ENCODE results near the gene TIGD7.
"Not testable (repeated sequence)": the region's sequence is repeated elsewhere in the genome, so short reads cannot be mapped to it uniquely, and the experiment has no call there.

Gene TIGD7

DNA sequence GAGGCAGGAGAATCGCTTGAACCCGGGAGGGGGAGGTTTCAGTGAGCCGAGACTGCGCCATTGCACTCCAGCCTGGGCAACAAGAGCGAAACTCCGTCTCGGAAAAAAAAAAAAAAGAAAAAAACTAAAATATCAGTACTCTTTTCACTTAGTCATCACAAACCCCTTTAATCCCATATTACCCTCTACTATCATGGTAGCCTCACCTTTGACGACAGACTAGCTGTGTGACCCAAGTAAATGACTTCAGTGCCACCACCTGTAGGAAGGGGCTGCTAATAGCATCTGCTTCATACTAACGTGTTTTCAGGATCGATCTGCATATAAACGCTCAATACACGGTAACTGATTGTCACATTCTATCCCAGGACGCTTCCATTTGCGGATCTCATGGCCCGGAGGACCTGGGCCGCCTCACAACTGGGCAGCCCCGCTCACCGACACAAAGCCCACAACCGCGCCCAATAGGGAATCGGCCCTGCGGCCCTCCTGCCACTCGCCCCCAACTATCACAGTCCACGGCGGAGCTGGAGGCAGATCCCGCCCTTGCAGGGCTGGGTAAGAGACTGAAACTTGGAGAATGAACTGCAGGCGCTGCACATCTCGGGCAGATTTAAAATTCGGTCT is 23.0 kb downstream of the TIGD7 start:
- DNase-seq: no peak

DNA sequence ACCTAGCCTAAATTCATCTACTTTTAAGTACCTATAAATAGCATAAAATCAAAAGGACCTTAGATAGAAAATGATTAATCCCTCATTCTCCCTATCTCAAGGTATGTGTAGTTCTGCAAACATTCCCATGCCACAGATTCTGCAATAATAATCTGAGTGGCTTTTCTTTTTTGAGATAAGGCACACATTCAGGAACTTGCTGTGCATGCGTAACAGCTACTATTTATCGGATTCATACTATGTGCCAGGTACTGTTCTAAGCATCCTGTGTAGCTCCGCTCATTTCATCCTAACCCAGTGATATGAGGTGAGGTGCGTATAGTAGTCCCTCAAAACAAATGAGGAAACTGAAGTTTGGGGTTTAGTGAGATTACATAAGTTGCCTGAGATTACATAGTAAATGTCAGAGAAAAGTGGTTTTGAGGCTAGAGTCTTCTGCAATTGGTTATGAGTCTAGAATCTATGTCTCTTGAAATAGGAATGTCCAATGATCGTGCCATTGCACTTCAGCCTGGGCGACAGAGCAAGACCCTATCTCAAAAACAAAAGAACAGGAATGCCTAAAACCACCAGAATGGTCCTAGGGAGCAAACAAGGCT is 23.9 kb downstream of the TIGD7 start:
- no peak for DNase-seq

DNA sequence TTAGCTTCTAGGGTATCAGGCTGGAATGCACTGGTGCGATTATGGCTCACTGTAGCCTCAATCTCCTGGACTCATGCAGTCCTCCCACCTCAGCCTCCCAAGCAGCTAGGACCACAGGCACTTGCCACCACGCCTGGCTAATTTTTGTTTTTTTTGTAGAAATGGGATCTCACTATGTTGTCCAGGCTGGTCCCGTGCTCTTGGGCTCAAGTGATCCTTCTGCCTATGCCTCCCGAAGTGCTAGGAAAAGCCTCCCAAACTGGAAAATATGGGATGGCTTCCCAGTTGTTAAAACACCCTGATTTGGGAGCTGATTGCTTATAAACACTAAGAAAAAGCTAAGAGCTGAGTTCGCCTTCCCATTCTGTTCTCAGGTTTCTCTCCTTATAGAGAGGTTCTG is 28.6 kb downstream of the TIGD7 start:
- no peak for DNase-seq

DNA sequence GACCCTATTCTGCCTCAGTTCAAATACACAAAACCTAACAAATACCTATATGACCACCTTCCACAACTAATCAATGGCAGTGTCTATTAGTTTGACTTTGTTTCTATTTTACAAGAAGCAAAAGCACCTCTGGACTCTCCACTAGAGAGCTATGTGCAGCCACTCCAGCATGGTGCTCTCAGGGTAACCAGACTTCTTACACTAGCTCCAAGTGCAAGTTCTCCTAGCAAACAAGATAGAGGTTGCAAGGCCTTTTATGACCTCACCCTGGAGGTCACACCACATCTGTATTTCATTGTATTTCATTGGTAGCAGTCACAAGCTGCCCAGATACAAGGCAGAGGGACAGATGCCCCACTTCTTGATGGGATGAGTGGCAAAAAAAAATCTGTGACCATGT is 30.3 kb downstream of the TIGD7 start:
- no peak for DNase-seq

DNA sequence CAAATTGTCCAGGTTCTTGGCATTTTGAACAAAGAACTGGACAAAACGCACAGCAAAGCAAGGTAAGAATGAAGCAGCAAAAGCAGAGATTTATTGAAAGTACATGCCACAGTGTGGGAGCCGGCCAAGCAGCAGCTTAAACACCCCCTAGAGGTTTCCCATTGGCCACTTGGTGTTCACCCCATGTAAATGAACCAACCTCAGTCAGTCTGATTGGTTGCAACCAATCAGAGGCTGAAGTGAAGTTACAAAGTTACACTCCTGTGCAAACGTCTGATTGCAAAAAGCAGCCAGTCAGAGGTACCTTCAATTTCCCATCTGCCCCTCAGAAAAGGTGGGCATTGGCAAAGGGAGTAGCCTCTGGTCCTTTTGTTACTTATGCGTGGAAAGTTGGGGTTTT is 30.7 kb downstream of the TIGD7 start:
- DNase-seq: no peak

DNA sequence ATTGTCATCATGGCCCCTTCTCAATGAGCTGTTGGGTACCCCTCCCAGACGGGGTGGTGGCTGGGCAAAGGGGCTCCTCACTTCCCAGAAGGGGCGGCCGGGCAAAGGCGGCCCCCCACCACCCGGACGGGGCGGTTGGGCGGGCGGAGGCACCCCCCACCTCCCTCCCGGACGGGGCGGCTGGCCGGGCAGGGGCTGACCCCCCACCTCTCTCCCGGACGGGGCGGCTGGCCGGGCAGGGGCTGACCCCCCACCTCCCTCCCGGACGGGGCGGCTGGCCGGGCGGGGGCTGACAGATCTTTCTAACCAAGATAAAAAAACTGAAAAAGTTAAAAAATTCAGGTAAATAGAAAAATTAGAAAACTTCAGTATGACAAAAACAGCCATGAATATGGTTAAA is 33.9 kb downstream of the TIGD7 start:
- not testable (repeated sequence) for DNase-seq

DNA sequence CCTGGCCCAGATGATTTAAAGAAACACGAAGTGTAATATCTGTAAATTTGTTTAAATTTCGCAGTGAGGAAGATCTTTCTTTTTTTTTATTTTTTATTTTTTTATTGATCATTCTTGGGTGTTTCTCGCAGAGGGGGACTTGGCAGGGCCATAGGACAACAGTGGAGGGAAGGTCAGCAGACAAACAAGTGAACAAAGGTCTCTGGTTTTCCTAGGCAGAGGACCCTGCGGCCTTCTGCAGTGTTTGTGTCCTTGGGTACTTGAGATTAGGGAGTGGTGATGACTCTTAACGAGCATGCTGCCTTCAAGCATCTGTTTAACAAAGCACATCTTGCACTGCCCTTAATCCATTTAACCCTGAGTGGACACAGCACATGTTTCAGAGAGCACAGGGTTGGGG is 34.5 kb downstream of the TIGD7 start:
- DNase-seq: not testable (repeated sequence)

DNA sequence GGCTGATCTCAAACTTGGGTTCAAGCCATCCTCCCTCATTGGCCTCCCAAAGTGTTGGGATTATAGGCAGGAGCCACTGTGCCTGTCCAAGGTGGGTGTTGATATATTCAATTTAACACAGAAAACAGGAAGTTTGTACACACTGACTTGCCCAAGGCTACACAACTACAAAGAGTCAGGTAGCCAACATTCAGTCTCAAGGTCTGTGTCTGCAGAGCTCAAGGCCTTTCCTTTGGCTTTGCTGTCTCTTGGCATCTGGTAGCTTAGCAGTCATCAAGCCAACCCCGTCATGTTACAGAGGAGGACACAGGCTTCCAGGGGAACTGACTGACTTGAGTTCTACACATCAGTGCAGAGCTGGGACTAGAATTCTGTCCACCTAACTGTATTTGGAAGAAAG is 36.9 kb downstream of the TIGD7 start:
- no peak for DNase-seq

DNA sequence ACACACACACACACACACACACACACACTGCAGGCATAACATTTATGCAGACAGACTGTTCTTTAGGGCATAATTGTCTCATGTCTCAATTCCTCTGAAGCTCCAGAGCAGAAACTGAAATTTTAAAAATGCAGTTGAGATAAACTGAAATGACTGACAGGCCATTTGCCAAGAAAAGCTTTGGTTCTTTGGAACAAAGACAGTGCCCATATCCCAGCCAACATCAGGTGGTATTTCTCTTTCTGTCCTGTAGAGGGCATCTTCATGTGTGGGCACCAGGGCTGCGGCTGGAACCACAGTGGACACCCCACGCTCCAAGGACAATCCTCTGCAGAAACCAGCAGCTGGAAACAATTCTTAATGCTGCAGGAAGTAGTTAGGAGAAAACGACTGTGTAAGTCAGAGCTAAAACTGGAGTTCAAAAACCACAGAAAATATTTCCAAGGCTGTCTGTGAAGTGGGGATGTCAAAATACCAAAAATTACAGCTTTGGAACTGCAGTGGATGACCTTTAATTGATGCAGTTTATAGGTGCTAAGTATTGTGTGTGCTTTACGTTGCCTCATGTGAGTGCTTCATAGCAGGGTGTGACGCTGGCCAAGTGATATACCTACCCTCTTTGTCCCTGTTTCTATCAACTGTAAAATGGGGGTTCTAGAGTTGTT is 38.2 kb downstream of the TIGD7 start:
- peak; percentile 40 for DNase-seq

DNA sequence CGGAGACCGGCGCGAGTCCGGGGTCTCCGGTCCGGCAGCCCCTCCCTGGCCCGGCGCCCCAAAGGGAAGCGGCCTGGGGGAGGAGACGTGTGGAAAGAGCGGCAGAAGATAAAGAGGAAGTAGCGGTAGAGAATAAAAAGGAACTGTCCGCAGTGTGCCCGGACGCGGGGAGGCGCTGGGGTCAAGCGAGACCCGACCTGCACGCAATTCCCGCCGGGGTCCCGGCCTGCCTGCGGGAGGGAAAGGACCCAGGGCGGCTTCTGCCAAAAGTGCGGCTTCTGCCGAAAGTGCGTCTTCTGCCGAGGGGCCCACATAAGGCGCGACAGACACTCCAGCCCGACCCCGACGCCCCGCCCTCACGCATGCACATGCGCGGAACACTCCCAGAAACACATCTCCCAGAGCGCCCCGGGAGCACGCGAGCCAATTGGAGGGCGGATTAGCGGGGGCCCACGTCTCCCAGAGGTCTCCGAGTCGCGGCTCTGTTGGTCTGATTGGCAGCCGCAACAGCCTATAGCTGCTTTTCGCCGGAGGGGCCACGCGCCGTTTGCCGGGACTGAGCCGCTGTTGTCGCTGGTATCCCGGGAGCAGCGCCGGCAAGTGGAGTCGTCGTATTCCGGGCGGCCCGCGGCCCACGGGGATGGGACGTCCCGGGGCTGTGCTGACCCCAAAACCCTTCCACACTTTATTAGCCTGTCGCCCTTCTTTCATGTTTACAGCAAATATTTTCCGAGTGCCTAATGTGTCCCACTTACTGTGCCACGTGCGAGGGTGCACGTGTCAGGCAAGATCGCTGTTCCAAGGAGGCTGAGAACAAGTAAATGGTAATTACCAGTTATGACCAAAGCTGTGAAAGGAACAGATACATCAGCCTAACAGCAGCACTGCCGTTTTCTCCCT is 40.8 kb downstream of the TIGD7 start:
- DNase-seq: peak; percentile 98

DNA sequence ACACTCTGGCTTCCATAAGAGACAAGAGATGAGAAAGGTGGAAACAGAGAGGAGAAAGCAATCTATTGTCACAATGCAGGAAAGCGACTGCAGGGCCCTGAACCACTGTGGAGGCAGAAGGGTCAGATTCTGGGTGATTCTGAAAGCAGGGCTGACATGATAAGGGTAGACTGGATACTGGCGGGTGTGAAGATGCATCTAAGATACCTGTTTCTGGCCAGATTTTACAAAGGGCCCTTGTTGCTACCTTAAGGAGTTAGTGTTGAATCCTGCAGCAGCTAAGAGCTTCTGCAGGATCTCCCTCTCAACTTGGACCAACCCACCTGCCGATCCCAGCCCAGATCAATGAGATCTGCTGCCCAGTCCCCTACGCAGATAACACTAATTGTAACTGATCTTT is 42.7 kb downstream of the TIGD7 start:
- DNase-seq: no peak

DNA sequence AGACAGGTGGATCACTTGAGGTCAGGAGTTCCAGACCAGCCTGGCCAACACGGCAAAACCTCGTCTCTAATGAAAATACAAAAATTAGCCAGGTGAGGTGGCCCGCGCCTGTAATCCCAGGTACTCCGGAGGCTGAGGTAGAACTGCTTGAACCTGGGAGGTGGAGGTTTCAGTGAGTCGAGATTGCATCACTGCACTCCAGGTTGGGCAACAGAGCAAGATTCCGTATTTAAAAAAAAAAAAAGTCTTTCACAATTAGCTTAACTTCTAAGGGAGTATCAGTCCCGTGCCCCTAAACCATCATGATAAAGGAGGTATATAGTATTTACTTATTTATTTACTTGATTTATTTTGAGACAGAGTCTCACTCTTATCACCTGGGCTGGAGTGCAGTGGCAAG is 45.4 kb downstream of the TIGD7 start:
- no peak for DNase-seq

DNA sequence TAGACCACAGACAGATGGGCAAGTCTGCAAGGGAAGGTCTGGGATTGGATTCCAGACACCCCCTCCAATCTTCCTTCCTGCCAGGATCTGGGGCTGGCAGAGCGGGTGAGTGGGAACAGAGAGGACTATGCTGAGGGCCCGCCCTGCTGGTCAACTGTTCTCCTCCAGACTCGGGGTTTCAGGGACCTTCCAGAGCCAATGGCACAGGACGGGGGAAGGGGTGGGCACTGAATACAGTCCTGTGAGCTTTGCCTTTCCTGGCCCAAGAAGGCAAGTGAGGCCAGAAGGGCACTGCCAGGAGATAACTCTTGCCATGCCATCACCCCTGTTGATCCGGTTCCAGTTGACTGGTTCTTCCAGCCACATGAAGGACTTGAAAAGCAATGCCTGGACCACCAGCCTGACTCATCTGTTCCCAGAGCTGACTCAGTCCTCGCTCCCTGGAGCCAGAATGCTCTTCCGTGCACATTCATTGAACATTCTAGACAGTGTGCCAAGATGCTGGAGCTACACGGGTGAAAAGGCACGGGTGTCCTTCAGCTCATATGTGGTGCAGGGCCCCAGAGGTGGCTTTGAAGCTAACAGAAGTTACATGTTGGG is 48.3 kb downstream of the TIGD7 start:
- DNase-seq: no peak

DNA sequence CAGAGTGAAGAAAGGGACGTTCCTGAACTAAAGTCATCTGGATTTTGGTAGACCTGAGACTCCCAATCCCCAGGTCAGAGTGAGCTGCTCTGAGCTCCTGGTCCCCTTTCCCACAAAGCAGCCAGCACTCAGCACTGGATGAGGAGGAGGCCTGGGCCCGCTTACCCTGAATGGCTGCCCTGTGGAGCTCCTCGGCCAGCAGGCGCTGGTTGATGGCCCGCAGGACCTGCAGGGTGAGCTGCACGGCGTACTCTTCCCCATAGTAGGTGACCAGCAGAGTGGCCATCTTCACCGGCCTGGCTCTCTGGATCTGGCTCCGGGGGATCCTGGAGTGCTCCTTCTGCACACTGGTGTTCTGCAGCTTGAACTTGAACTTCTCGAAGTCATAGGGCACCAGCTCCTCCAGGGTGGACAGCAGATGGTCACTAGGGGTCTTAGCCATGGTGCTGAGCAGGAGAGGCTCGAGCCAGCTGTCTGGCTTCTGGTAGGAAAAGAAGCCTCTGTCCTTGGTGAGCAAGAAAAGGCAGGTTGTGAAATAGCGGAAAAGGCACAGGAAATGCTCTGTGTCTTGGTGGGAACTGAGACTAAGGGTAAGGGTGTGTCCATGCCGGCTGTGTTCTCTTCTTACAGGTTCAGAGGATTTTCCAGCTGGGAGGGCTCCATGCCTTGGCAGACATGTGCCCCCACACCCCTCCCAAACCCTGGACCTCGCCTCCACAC is 48.9 kb downstream of the TIGD7 start, which contains the start of gene MEFV:
TSS of gene MEFV (minus strand) at position 488 of the 720 bp plus-strand sequence. CDS start at position 442, 46 bp downstream.
- no peak for DNase-seq

DNA sequence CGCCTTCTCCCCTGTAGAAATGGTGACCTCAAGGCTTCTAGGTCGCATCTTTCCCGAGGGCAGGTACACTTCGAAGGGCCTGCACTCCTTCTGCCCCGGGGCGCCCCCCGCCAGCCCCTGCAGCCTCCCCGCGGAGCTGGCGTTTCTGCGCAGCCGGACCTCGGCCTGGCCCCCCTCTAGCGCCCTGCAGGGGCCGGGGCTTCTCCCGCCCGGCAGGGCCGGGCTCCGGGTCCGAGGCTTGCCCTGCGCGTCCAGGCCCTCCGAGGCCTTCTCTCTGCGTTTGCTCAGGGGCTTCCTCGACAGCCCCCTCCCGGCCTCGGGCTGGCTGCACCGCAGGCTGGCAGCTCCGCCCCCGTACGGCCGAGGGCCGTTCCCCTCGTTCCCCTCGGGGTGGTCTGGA is 50.9 kb downstream of the TIGD7 start:
- no peak for DNase-seq

DNA sequence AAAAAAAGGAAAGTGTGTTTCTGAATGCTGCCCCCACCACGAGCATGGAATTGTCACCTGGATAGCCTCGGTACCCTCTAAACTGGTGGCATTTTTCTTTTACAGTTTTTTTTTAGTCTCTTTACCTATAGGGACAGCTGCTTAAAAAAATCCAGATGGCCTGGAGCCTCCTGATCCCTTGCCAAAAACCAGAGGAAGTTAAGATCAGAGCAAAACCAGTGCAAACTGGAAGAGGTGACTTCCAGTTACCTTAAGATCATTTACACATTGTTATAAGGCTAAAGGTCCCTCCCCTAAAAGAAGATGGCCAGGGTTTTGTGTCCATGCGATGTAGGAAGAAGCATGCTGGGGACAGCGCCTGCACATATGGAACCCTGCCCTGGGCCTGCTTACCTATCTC is 52.3 kb downstream of the TIGD7 start:
- no peak for DNase-seq

DNA sequence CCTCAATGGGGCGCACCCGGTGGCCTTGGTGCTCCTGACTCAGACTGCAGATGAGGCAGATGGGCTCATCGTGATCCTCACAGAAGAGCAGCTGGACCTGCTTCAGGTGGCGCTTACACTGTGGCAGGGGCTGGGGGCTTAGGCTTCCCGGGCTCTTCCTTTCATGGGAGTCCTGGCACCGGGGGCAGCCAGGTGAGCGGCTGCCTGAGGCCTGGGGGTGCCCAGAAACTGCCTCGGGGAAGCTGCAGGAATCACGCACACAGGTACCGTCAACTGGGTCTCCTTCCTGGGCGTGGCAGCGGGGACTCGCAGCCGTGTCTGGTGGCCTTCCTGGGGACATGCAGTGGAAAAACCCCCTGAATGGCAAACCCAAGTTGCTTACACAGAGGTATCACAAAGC is 55.8 kb downstream of the TIGD7 start:
- no peak for DNase-seq

DNA sequence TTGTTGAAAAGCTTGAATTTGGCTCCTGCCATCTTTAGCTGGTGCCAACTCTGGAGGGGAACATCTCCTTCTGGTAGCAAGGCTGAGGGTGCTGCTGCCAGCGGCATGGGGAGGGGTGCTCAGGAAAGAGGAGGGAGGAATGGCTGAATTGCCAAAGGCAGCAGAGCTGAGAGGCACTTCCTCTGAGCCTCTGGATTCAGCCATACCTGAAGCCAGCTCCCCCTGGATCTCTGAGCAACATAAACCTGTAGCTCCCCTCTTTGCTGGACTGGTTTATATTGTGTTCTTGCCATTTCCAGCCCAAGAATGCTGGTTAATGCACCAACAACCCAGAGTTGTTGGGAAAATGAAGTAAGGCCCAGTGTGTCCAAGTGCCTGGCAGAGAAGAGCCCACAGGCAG is 56.2 kb downstream of the TIGD7 start:
- no peak for DNase-seq
